ENCODE data around the gene CTNNA2.
A peak's percentile ranks its signal among the peaks of the same experiment; 100 is the strongest.

Gene CTNNA2

GRCh38 chr2:79981316-79981715 is 468.5 kb downstream of the CTNNA2 start:
- Histone ChIP-seq H3K4me3 (ENCODE audit: low read length) (no peak overlapping the region), H3K79me2 (ENCODE audit: low read length) (no peaks in the 10 kb centered on the region)
- TF ChIP-seq EZH2phosphoT487 (IDR thresholded peaks at IDR 0.05; ENCODE audit: low read depth) (no peak), CTCF (IDR thresholded peaks at IDR 0.05; ENCODE audit: low read depth, low read length) (no peak)

GRCh38 chr2:79982445-79982844 is 469.6 kb downstream of the CTNNA2 start:
- no peaks in the 10 kb centered on the region for H3K9me3 ChIP-seq (ENCODE audit: insufficient read depth, low read length)
- H3K4me1 ChIP-seq (ENCODE audit: low read length): no peaks in the 10 kb centered on the region
- no peaks in the 10 kb centered on the region for H3K79me2 ChIP-seq (ENCODE audit: low read length)
- H3K4me3 ChIP-seq (ENCODE audit: low read length): no peak overlapping the region
- TF ChIP-seq CTCF (IDR thresholded peaks at IDR 0.05; ENCODE audit: low read depth, low read length) (peak; percentile 56), EZH2phosphoT487 (IDR thresholded peaks at IDR 0.05; ENCODE audit: low read depth) (no peak)
- H3K4me2 ChIP-seq (ENCODE audit: low read length): no peak overlapping the region
- H3K9ac ChIP-seq (ENCODE audit: low read length): no peak overlapping the region
- no peak overlapping the region for H2AFZ ChIP-seq (ENCODE audit: low read depth, low read length)
- H3K36me3 ChIP-seq (replicated peaks; ENCODE audit: low read depth, low read length): no peaks in the 10 kb centered on the region
- no peaks in the 10 kb centered on the region for H4K20me1 ChIP-seq (ENCODE audit: insufficient read depth, low read length)
- no peak overlapping the region for H3K27ac ChIP-seq (ENCODE audit: low read length)
- no peaks in the 10 kb centered on the region for H3K27me3 ChIP-seq (ENCODE audit: low read depth, low read length)

More at GRCh38 chr2:79981316-79981715, 468.5 kb downstream of the CTNNA2 start:
- H3K27me3 ChIP-seq (ENCODE audit: low read depth, low read length): no peaks in the 10 kb centered on the region
- H3K36me3 ChIP-seq (replicated peaks; ENCODE audit: low read depth, low read length): no peaks in the 10 kb centered on the region
- no peak overlapping the region for H3K27ac ChIP-seq (ENCODE audit: low read length)
- H3K4me1 ChIP-seq (ENCODE audit: low read length): no peaks in the 10 kb centered on the region
- peak overlapping the region; percentile 20; the same call in 1 of the 2 replicates for H3K4me2 ChIP-seq (ENCODE audit: low read length)
- no peak overlapping the region; the same call in 1 of the 2 replicates for H2AFZ ChIP-seq (ENCODE audit: low read depth, low read length)
- H4K20me1 ChIP-seq (ENCODE audit: insufficient read depth, low read length): no peaks in the 10 kb centered on the region
- no peak overlapping the region for H3K9ac ChIP-seq (ENCODE audit: low read length)
- no peaks in the 10 kb centered on the region for H3K9me3 ChIP-seq (ENCODE audit: insufficient read depth, low read length)

- no peaks in the 10 kb centered on the region for H3K79me2 ChIP-seq (ENCODE audit: low read length)
- no peak overlapping the region for H3K4me2 ChIP-seq (ENCODE audit: low read length)
- H3K27me3 ChIP-seq (ENCODE audit: low read depth, low read length): no peaks in the 10 kb centered on the region
- H3K27ac ChIP-seq (ENCODE audit: low read length): no peak overlapping the region
- no peaks in the 10 kb centered on the region for H4K20me1 ChIP-seq (ENCODE audit: insufficient read depth, low read length)
- no peaks in the 10 kb centered on the region for H3K9me3 ChIP-seq (ENCODE audit: insufficient read depth, low read length)
- H3K4me3 ChIP-seq (ENCODE audit: low read length): no peak overlapping the region
- TF ChIP-seq EZH2phosphoT487 (IDR thresholded peaks at IDR 0.05; ENCODE audit: low read depth) (no peak), CTCF (IDR thresholded peaks at IDR 0.05; ENCODE audit: low read depth, low read length) (no peak)
- no peaks in the 10 kb centered on the region for H3K4me1 ChIP-seq (ENCODE audit: low read length)
- H3K9ac ChIP-seq (ENCODE audit: low read length): no peak overlapping the region
- H2AFZ ChIP-seq (ENCODE audit: low read depth, low read length): no peak overlapping the region
- H3K36me3 ChIP-seq (replicated peaks; ENCODE audit: low read depth, low read length): no peaks in the 10 kb centered on the region
These were observed 471.6 kb downstream of the CTNNA2 start for GRCh38 chr2:79984476-79984875.

GRCh38 chr2:79985145-79985544 is 472.3 kb downstream of the CTNNA2 start:
- Histone ChIP-seq H3K4me2 (ENCODE audit: low read length) (no peak overlapping the region), H4K20me1 (ENCODE audit: insufficient read depth, low read length) (no peaks in the 10 kb centered on the region), H3K4me1 (ENCODE audit: low read length) (no peaks in the 10 kb centered on the region), H3K27me3 (ENCODE audit: low read depth, low read length) (no peaks in the 10 kb centered on the region), H3K9me3 (ENCODE audit: insufficient read depth, low read length) (no peaks in the 10 kb centered on the region), H3K4me3 (ENCODE audit: low read length) (no peak overlapping the region), H3K79me2 (ENCODE audit: low read length) (no peaks in the 10 kb centered on the region), H2AFZ (ENCODE audit: low read depth, low read length) (no peak overlapping the region), H3K9ac (ENCODE audit: low read length) (no peak overlapping the region), H3K36me3 (replicated peaks; ENCODE audit: low read depth, low read length) (no peaks in the 10 kb centered on the region), H3K27ac (ENCODE audit: low read length) (no peak overlapping the region)
- no peak for TF ChIP-seq EZH2phosphoT487 (IDR thresholded peaks at IDR 0.05; ENCODE audit: low read depth)
- no peak for TF ChIP-seq CTCF (IDR thresholded peaks at IDR 0.05; ENCODE audit: low read depth, low read length)

Measured in OCI-LY3 (cell line).